ENCODE data around the gene RPS3.
"Not testable (repeated sequence)": the region's sequence is repeated elsewhere in the genome, so short reads cannot be mapped to it uniquely, and the experiment has no call there.

The RPS3 gene

DNA sequence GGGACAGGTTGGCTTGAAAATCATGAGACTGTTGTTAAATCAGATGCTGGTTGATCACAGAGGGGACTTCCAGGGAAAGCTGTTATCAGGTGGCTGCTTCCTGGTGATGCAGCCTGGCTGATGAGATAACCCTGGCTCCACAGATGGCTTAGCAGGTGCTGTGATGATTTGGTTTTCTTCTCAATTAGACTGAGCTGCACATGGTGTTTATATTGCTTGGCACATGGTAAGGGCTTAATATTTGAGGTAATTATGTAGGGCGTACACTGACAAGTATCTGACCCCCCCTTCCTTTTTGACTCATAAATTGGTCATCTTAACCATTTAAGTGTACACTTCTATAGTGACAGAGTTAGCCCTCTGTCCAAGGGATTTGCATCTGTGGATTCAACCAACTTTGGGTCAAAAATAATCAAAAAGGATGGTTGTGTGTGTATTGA is 7.0 kb downstream of the RPS3 start:
- H3K4me1 ChIP-seq (ENCODE audit: control insufficient read depth, low read length) = peaks cover 22% of the 10 kb centered on the region
- no peak overlapping the region for H3K4me3 ChIP-seq (ENCODE audit: low read length)
- peaks cover 69% of the 10 kb centered on the region for H3F3A ChIP-seq (ENCODE audit: control insufficient read depth, insufficient read depth)
- peaks cover 48% of the 10 kb centered on the region for H4K20me1 ChIP-seq (ENCODE audit: control insufficient read depth, insufficient read depth, low read depth, low read length)
- peaks cover 74% of the 10 kb centered on the region for H3K36me3 ChIP-seq (ENCODE audit: control insufficient read depth, low read length)
- peaks cover 55% of the 10 kb centered on the region for H3K79me2 ChIP-seq (ENCODE audit: control insufficient read depth, low read length)
- H3K27ac ChIP-seq (ENCODE audit: low read depth, low read length) = no peak overlapping the region
- no peak for TF ChIP-seq EZH2phosphoT487 (IDR thresholded peaks at IDR 0.05; ENCODE audit: borderline replicate concordance, low read length)
- TF ChIP-seq, protein P1, sequence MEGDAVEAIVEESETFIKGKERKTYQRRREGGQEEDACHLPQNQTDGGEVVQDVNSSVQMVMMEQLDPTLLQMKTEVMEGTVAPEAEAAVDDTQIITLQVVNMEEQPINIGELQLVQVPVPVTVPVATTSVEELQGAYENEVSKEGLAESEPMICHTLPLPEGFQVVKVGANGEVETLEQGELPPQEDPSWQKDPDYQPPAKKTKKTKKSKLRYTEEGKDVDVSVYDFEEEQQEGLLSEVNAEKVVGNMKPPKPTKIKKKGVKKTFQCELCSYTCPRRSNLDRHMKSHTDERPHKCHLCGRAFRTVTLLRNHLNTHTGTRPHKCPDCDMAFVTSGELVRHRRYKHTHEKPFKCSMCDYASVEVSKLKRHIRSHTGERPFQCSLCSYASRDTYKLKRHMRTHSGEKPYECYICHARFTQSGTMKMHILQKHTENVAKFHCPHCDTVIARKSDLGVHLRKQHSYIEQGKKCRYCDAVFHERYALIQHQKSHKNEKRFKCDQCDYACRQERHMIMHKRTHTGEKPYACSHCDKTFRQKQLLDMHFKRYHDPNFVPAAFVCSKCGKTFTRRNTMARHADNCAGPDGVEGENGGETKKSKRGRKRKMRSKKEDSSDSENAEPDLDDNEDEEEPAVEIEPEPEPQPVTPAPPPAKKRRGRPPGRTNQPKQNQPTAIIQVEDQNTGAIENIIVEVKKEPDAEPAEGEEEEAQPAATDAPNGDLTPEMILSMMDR (IDR thresholded peaks at IDR 0.05; ENCODE audit: low read depth, low read length, poor library complexity, severe bottlenecking) = no peak
- H3K9me3 ChIP-seq (ENCODE audit: control insufficient read depth, insufficient read depth, low read length) = no peaks in the 10 kb centered on the region
- no peaks in the 10 kb centered on the region for H3K9me2 ChIP-seq (replicated peaks; ENCODE audit: control insufficient read depth, low read length)
- no peaks in the 10 kb centered on the region for H3K27me3 ChIP-seq (ENCODE audit: control insufficient read depth, low read length)
- no peak overlapping the region for H3K4me2 ChIP-seq (ENCODE audit: low read length)

DNA sequence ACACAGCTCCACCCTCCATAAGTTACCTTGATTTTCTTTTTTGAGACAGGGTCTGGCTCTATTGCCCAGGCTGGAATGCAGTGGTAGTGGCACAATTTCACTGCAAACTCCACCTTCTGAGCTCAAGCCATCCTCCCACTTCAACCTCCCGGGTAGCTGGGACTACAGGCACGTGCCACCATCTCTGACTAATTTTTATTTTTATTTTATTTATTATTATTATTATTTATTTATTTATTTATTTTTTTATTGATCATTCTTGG is 9.6 kb downstream of the RPS3 start:
- no peaks in the 10 kb centered on the region for H3K9me2 ChIP-seq (replicated peaks; ENCODE audit: control insufficient read depth, low read length)

GRCh38 chr11:75409971-75410370 is 10.7 kb downstream of the RPS3 start:
- peaks cover 45% of the 10 kb centered on the region for H3F3A ChIP-seq (ENCODE audit: control insufficient read depth, insufficient read depth)
- peaks cover 17% of the 10 kb centered on the region for H4K20me1 ChIP-seq (ENCODE audit: control insufficient read depth, insufficient read depth, low read depth, low read length)

More for the DNA sequence above, 9.6 kb downstream of the RPS3 start:
- peaks cover 52% of the 10 kb centered on the region for H3F3A ChIP-seq (ENCODE audit: control insufficient read depth, insufficient read depth)
- peaks cover 30% of the 10 kb centered on the region for H3K79me2 ChIP-seq (ENCODE audit: control insufficient read depth, low read length)
- H3K4me2 ChIP-seq (ENCODE audit: low read length) = no peak overlapping the region
- H3K4me3 ChIP-seq (ENCODE audit: low read length) = no peak overlapping the region
- no peaks in the 10 kb centered on the region for H3K4me1 ChIP-seq (ENCODE audit: control insufficient read depth, low read length)
- no peaks in the 10 kb centered on the region for H3K27me3 ChIP-seq (ENCODE audit: control insufficient read depth, low read length)
- H3K36me3 ChIP-seq (ENCODE audit: control insufficient read depth, low read length) = peaks cover 64% of the 10 kb centered on the region
- H3K9me3 ChIP-seq (ENCODE audit: control insufficient read depth, insufficient read depth, low read length) = no peaks in the 10 kb centered on the region
- no peak overlapping the region for H3K27ac ChIP-seq (ENCODE audit: low read depth, low read length)
- peaks cover 23% of the 10 kb centered on the region for H4K20me1 ChIP-seq (ENCODE audit: control insufficient read depth, insufficient read depth, low read depth, low read length)
- TF ChIP-seq, protein P1 (IDR thresholded peaks at IDR 0.05; ENCODE audit: low read depth, low read length, poor library complexity, severe bottlenecking) = no peak
- no peak for TF ChIP-seq EZH2phosphoT487 (IDR thresholded peaks at IDR 0.05; ENCODE audit: borderline replicate concordance, low read length)

GRCh38 chr11:75413146-75413545 is 13.8 kb downstream of the RPS3 start:
- H3K27ac ChIP-seq (ENCODE audit: low read depth, low read length); H4K20me1 ChIP-seq (ENCODE audit: control insufficient read depth, insufficient read depth, low read depth, low read length); H3K4me2 ChIP-seq (ENCODE audit: low read length); H3K9me2 ChIP-seq (replicated peaks; ENCODE audit: control insufficient read depth, low read length); H3K27me3 ChIP-seq (ENCODE audit: control insufficient read depth, low read length); H3K9me3 ChIP-seq (ENCODE audit: control insufficient read depth, insufficient read depth, low read length); H3K4me3 ChIP-seq (ENCODE audit: low read length); H3K79me2 ChIP-seq (ENCODE audit: control insufficient read depth, low read length); H3K4me1 ChIP-seq (ENCODE audit: control insufficient read depth, low read length): not testable (repeated sequence)
- peaks cover 32% of the 10 kb centered on the region for H3K36me3 ChIP-seq (ENCODE audit: control insufficient read depth, low read length)
- peaks cover 16% of the 10 kb centered on the region for H3F3A ChIP-seq (ENCODE audit: control insufficient read depth, insufficient read depth)

More at GRCh38 chr11:75409971-75410370, 10.7 kb downstream of the RPS3 start:
- peaks cover 60% of the 10 kb centered on the region for H3K36me3 ChIP-seq (ENCODE audit: control insufficient read depth, low read length)
- not testable (repeated sequence) for H3K27ac ChIP-seq (ENCODE audit: low read depth, low read length); H3K27me3 ChIP-seq (ENCODE audit: control insufficient read depth, low read length); H3K4me2 ChIP-seq (ENCODE audit: low read length); H3K9me3 ChIP-seq (ENCODE audit: control insufficient read depth, insufficient read depth, low read length); H3K9me2 ChIP-seq (replicated peaks; ENCODE audit: control insufficient read depth, low read length); H3K4me1 ChIP-seq (ENCODE audit: control insufficient read depth, low read length); H3K4me3 ChIP-seq (ENCODE audit: low read length)
- peaks cover 21% of the 10 kb centered on the region for H3K79me2 ChIP-seq (ENCODE audit: control insufficient read depth, low read length)
